IPS DF 19.7 (cell line): Measurements from ENCODE around the gene LRRC4.

Experiments used
- DNase-seq: peaks from one replicate; pipeline ENCODE4 v3.0.0-alpha.2; 2013; ENCODE audit warnings: low read depth, low spot score

The LRRC4 gene, protein sequence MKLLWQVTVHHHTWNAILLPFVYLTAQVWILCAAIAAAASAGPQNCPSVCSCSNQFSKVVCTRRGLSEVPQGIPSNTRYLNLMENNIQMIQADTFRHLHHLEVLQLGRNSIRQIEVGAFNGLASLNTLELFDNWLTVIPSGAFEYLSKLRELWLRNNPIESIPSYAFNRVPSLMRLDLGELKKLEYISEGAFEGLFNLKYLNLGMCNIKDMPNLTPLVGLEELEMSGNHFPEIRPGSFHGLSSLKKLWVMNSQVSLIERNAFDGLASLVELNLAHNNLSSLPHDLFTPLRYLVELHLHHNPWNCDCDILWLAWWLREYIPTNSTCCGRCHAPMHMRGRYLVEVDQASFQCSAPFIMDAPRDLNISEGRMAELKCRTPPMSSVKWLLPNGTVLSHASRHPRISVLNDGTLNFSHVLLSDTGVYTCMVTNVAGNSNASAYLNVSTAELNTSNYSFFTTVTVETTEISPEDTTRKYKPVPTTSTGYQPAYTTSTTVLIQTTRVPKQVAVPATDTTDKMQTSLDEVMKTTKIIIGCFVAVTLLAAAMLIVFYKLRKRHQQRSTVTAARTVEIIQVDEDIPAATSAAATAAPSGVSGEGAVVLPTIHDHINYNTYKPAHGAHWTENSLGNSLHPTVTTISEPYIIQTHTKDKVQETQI

DNA sequence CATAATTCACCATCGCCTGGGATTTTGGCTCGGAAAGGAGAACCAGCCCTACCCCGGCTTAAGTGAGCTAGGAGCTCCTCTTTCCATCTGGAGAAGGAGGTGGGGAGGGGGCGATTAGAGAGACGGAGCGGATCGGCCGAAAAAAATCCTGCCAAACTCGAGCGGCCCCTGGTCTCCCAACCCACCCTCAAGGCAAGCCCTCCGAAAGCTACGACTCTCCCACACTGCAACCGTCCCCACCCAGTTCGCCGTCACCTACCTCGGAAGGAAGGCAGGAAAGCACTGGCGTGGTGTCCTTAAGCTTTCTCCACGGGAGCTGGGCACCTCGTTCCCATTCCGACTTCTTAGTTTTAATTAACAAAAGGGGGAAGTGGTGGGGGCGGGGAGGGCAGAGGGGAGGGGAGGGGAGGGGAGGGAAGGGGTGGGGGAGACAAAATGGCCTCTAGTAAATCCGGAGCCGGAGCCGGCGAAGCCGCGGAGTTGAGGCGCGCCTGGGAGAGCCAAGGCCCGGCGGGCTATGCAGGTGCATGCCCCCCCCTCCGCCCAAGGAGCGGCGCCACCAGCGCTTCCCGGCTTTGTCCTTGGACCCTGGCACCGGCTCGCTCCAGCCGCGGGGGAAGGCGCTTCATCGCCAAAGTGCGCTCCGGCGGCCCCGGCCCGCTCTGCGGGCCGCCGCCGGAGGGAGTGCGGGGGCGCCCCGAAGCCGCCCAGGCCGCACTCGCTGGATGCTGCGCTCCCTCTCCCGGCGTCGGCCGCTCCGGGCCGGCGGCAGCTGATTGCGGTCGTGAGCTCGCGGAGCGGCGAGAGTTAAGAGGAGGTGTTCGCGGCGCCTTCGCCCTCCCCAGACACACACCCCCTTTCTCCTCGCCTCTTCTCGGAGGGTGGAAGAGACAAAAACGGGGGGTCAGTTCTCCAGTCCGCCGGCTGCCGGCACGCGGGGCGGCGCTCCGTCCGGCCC, at the start of gene LRRC4:
Gene LRRC4 (minus strand): TSS at position 784 of the 958 bp plus-strand sequence. CDS start 797 bp downstream, outside the sequence.
- no peak for DNase-seq

DNA sequence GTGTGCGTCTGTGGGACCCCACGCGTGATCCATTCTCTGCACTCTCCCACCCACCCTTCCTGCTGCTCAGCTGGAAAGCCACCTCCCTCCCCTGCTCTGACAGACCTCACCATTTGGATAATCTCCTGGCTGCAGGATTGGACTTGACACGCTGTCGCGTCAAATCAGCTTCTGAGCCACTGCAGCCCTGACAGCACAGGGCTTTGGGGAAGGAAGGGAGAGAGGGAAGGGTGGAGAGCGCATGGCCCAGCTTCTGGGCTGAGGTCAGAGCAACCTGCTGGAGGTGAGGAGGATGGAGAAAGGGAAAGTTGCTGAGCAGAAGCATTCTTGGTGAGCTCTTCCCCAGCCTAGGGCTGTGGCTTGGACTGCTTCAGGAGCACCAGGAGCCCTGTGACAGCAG, 48.9 kb upstream of the LRRC4 start:
- DNase-seq: no peak

DNA sequence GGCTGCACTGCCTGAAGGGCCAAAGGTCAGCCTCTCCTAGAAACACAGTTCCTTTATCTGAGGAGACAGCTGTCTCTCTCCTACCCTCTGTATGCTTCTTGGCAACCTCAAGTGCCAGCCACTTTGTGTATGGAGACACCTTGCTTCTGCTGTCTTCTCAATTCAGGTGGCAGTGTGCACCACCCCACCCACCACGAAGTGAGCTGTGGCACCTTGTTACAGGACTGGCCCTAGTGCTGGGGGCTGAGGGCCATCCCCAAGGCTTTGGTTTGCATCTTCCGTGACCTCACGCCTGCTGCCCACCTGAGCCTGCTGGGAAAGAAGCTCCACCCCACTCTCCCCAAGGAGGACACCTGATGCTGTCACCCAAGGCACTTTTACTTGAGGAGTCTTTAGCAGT, 47.1 kb upstream of the LRRC4 start:
- no peak for DNase-seq

DNA sequence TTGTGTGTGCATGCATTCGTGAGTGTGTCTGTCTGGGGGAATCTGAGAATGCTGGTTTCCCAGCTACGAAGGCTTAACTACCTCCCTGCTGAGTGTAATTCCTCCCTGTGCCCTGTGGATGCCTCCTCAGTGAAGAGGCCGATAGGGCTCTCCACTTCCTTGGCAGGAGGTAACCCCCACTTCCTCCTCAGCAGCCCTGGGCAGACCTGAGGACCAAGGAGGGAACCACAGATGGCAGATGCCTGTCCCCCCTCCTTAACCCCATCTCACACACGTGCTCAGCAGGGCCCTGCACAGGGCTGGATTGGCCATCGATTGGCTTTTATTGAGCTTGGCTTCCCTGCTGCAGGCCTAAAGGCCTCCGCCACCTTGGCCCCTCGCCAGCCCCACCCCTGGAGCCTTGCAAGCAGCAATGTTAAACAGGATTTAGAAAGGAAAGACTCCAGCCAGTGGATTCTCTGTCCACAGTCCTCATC, 45.6 kb upstream of the LRRC4 start:
- no peak for DNase-seq

DNA sequence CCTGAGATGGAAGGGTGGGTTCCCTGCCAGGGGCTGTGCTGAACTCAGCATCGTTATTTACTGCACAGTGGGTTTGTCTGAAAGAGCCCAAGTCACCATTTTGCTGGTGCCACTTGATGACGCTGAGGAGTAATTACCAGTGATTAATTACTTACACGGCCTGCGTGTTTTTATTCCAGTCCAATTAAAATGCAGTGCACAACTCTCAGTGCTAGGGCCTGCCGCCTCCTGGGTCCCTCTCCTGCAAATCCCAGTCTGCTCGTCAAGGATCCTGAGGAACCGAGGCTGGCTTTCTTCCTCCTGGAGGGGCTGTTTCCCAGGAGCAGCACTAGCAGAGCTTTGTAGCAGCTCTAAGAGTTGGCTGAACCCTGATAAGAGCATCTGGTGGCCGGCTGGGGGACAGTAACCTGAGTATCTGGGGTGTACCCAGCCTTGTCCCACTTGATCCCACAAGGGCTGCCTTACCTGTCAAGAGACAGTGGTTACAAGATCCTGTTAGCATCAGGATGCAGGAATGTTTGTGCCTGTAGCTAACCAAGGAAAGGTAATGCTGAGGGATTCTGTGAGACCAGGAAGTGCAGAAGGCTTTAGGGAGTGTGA, 45.1 kb upstream of the LRRC4 start:
- no peak for DNase-seq

DNA sequence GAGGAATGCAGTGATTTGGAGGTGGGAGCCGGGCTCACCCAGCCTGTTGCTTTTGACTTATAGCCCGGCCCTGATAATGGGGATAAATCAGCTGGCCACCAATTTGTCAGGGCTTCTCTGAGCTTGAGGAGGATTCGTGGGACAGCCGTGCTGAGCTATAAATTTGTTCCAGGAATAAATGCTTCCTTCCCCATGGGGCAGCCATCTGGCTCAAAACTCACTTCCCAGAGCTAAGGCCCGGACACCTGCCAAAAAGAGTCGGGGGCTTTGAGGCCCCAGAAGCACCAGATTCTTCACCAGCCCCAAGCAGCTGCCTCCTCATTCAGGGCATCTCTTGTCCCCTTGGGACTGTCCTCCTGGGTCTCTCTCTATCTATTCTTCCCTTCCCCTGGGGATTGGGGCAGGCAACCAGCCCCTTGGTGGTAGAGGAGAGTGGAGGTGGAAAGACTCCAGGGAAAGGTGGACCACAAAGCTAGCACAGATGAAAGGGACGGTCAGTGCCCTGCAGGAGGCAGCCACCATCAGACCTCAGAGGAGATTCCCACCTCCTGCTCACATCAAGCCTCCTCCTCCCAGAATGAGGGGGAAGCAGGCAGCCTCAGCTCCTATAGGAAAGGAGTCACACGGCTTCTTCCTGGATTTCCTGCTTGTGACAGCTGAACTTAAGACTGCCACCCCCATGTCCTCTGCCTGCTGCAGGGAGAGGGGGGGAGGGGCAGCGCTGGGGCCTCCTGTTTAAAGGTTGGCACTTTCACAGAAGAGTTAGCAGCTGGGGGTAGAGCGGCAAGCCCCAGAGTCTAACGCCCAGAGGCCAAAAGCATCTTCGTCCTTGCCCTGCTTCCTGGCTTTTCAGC, 44.2 kb upstream of the LRRC4 start:
- no peak for DNase-seq

DNA sequence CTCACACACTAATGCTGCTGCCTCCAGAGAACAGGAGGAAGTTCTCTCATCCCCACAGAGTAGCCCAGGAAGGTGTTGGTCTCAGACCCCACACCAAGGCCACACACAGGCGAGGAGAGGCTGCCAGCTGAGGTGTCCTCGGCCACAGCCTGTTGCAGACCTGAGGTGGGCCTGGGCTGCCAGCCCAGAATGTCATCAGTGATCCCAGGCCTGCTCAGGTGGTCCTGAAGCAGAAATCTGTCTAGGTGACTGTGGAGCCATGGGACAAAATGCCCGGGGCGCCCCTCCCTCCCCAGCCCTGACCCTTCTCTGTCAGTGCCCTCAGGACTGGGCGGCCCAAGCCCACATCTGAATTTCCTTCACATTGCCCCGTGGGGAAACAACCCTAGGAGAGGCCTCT, 43.5 kb upstream of the LRRC4 start:
- no peak for DNase-seq

DNA sequence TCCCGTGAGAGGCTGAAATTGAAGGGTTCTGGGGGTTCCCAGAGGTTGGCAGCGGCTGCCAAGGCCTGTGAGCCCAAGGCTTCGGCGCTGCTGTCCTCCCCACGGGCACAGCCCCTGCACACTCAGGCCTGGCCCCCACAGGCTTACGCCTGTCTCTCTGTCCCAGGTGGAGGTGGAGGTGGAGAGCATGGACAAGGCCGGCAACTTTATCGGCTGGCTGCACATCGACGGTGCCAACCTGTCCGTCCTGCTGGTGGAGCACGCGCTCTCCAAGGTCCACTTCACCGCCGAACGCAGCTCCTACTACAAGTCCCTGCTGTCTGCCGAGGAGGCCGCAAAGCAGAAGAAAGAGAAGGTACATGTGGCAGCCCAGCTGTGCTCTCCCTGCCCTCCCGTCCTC, 43.1 kb upstream of the LRRC4 start:
- no peak for DNase-seq

DNA sequence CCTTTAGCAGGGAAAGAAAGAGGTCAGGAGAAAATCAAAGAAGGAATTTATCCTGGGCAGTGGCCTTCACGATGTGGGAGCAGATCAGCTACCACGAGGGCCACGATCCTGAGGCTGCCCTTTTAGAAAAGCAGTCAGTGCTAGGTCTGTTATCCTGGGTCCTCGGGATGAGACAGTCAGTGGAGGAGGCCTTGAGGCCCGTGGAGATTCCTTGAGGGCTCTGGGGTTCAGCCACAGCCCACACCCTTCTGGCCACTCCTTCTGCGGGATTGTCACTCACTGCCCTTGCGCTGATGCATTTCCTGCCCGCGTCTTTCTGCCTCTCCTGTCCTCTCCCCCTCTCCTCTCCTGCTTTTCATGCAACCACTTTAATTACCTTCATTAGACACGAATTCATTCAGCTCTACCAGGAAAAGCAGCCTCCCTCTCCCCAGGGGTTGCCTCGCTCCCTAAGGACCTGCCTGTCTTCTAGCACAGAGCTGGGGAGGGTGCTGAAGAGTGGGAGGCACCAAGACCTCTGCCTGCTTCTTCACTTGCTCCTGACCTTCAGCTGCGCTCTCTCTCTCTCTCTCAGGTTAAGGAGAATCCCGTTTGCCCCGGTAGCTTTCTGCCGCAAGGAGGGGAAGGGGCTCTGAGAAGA, 42.6 kb upstream of the LRRC4 start:
- no peak for DNase-seq

DNA sequence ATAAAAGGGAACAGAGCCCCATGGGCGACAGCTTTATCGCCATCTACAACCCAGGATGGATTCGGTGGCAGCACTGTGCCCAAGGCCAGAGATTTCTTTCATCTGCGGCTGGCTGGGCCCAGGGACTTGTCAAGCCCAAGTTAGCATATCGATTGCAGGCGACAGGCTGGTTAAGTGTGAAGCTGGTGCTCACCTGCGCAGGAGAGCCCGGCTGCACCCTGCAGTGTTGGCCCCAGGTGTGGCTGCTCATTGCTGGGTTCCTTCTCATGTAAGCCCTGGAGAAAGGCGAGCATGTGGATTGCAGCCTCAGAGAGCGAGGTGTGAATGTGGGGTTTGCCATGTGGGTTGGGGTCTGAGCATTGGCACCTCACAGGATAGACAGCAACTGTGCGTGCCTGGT, 40.6 kb upstream of the LRRC4 start:
- DNase-seq: no peak

DNA sequence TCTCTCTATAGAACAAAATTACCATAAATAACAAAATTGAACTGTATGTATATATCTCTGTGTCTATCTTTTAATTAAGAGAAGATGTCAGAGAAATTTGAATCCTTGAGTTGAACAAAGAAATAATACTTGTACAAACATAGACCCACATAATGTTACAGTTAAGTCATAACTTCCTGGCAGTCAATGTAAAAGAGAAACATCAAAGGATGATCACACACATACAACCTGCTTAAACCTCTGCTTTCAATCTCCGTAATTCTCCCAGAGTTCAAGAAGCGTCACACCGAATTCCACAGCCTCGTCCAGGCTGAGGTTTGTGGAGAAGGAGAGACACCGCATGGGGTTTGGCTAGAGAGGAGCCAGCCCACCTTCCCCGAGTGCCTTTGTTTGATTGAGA, 40.1 kb upstream of the LRRC4 start:
- no peak for DNase-seq

DNA sequence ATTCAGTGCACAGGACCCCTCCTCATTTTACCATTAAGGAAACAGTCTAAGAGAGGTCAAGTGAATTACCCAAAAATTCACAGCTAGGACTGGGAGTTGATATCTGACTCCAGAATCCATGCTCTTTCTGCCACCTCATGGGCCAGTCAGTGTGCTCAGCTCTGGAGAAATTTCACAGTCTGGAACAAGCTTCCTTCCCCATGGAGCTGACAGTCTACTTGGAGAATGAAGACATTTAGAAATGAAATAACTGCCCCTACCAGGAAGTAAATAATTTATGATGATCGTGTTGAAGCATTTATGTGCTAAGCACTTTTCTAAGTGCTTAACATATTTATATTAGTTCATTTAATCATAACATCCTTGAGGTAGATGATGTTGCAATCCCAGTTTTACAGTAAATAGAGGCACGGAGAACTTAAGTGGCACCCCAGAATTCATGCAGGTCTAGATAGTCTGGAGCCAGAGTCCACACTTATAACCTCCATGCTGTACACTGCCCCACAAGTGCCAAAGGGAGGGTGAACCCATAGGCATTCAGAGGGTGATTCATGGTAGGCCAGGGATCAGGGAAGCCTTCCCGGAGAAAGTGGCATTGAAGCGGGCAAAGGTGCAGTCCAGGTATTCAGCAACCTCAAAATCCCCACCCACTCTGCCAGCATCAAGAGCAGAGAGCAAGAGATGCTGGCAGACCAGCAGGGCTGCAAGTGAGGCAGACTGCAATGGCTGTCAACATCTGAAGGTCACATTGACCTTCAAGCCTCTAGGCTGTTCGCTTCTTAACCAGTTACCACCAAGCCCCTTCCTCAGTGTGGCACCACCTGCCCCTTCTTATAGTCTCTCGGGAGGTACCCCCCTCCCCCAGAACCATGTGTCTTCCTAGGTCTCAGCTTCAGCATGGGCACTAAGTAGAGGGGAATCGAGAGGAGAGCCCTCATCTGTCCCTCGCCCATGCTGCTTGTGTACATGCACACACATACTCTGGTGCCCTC, 38.4 kb upstream of the LRRC4 start:
- no peak for DNase-seq

DNA sequence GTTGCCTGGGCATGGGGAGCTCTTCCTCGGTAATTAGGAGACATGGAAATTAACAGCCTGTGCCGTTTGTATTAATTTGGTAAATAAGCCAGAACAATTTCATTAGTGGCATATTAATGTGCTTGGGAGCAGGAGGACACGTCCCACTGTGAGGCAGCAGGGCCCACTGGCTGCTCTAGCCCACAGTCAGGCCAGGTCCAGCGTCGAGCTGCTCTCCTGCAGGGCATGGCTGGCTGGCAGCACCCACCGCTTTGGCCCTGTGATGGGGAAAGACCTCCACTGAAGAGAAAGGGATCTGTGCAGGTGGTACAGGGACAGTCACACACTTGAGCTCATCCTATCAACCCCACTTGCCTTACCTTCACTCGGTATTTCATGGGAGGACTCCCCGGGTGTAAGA, 37.5 kb upstream of the LRRC4 start:
- DNase-seq: no peak

DNA sequence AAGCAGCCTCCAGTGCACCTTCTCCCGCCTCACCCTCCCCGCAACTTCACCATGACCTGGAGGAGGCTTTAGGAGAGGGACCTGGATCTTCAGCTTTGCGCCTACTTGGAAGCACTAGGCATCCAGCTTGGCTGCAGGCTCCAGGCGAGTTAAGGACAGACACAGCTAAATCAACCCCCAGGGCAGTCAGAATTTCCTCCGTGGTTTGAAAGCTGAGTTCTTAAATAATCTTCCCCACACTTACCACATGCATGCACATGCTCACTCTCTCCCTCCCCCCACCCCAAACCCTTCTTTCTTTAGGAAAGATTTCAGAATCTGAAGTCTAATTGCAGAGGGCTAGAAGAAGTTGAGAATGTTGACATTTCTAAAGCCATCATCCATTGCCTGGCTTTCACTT, 36.7 kb upstream of the LRRC4 start:
- DNase-seq: no peak

DNA sequence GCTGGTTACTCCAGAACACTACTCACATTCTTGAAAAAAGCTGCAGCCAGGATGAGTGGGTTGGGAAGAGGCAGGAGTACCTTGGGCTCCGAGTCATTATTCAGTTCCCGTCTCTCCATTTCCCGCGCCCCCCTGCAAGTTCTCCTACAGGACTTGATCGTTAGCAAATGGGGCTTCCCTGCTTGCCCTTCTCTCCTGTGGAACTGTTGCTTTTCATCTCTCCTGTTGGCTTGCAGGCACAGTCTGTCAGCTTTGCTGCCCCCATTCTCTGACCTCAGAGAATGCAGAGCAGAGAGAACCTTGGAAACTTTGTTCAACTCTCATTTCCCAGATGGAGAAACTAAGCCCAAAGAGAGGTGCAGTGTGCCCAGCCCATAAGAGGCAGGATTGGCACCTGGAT, 35.6 kb upstream of the LRRC4 start:
- DNase-seq: no peak

DNA sequence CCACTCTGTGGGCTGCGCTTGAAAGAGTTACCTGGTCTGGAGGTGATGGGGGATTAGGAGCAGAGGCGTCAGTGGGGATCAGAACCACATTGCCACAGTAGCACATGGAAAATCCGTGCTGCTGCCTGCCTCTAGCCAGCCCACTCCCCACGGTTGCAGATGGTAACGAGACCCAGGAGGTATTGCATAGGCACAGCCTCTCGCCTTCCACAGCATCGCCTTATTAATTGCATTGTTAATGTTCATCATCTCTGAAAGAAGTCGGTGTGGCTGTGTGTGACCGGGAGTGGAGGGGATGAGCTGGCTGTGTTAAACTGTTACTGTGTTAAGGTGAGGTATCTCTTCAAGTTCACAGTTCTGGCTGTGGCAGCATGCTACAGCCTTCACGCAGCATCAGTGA, 35.2 kb upstream of the LRRC4 start:
- DNase-seq: no peak

DNA sequence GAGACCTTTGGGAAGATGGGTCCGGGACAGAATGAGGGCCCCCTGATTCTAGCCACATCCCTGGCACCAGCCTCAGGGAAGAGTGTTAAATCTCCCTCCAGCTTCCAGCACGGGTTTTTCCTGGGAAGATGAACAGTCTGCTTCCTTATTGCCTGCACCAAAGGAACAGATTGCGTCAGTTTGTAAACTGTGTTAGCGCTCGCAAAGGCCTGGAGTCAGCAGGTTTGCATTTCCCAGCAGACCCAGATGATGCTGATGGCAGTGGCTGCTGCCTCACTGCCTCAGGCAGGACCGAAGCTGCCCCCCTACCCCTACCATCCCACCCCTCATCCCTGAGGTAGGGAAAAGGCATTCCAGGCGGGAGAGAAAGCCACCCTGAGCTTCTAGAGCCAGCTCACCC, 34.6 kb upstream of the LRRC4 start:
- DNase-seq: no peak

DNA sequence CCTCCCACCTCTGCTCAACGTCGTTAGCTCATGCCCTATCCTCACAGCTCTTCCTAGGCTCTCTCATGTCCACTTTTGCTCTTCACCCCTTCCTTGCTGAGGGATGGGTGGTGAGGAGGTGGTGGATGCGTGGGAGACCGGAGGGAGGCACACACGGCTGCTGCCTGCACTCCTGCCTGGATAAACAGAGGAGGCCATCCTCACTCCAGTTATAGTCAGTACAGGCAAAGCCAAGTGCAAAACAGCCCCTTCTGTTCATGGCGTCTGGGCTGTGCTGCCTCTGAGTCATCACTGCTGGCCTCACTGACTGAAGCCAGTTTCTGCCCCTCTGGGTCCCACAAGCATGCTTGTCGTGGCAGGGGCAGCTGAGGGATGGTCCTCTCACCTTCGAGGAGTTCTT, 31.9 kb upstream of the LRRC4 start:
- no peak for DNase-seq

DNA sequence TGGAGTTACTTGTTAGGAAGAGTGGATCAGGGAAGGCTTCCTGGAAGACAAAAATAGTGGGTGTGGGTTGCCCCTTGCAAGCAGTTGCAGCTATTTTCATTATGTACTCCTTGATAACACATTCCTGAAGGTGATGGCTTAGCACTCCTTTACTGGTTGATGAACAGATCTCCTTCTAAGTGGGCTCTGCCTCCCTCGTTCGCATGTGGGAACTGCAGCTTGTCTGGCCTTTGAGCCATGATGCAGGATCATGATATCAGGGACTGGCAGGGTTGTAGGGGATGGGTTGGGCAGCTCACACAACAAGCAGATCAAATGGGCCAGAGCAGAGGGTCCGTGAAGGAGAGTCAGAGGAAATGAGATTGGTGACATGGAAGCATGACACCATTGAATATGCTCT, 28.8 kb upstream of the LRRC4 start:
- DNase-seq: no peak
